EH (cell line): Measurements from ENCODE around the gene CFAP251.
"Not testable (repeated sequence)": the region's sequence is repeated elsewhere in the genome, so short reads cannot be mapped to it uniquely, and the experiment has no call there.

Experiments
- DNase-seq: peaks from one replicate; pipeline ENCODE4 v3.0.0-alpha.2; 2015; ENCODE audit warnings: low read depth

The CFAP251 gene, protein sequence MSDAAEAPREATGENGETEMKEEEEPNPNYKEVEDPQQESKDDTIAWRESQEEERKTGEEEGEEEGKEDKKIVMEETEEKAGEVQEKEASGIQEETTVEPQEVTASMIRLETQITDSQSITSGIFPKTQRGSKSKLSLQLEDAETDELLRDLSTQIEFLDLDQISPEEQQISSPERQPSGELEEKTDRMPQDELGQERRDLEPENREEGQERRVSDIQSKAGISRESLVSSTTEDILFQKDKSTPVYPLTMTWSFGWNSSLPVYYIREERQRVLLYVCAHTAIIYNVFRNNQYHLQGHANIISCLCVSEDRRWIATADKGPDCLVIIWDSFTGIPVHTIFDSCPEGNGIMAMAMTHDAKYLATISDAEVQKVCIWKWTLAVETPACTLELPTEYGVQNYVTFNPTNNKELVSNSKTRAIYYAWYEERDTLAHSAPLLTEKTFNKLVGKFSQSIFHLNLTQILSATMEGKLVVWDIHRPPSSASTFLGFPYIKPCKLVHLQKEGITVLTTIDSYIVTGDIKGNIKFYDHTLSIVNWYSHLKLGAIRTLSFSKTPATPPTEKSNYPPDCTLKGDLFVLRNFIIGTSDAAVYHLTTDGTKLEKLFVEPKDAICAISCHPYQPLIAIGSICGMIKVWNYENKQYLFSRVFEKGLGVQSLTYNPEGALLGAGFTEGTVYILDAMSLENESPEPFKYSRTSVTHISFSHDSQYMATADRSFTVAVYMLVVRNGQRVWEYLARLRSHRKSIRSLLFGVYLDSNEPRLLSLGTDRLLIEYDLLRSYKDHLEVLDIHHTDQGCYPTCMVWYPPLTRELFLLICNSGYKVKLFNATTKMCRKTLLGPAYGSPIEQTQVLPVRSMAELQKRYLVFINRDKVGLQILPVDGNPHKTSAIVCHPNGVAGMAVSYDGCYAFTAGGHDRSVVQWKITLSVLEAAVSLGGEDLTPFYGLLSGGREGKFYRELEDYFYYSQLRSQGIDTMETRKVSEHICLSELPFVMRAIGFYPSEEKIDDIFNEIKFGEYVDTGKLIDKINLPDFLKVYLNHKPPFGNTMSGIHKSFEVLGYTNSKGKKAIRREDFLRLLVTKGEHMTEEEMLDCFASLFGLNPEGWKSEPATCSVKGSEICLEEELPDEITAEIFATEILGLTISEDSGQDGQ

DNA sequence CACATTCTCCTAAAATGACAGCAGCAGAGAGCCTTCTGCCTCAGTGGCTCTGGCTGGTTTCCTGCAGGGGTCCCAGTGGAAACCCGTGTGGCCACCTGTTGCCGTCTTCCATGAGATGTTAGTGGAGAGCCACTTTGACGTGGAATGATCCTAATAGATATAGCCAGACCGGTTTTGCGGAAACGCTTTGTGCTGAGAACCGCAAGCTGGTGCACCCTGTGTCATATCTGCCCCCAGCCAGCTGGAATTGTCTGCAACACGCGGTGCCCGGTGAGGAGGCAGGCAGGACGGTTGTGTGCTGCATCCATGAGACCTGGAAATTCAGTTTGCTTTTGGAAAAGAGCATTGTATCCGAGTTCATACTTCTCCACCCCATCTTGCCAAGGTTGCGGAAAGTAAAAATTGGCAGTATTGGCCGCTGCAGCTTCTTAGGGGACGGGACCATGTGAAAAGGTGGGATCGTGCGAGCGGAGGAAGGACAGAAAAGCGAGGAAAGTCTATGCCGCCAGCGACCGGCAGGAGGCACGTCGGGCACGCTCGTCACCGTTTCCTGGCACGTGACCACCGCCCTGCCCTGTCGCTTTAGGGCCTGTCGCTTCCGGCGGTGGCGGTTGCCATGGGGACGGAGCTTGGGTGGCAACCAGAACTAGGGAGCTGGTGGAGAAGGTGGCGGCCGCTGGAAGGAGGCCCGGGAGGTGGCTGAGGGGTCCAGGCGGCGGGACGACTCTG lies at the start of gene CFAP251:
Gene CFAP251, plus strand, starts transcription at position 643 of the 729 bp plus-strand sequence. CDS start 2,714 bp downstream, outside the sequence.
- peak; percentile 85 for DNase-seq

DNA sequence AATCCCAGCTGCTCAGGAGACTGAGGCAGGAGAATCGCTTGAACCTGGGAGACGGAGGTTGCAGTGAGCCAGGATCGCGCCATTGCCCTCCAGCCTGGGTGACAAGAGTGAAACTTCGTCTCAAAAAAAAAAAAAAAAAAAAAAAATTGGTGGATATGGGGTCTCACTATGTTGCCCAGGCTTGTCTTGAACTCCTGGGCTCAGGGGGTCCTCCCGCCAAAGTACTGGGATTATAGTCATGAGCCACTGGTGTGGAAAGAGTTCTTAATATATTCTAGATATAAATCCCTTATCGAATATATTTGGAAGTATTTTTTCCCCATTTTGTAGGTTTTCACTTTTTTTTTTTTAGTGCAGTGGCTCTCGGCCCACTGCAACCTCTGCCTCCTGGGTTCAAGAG lies 49.2 kb upstream of the CFAP251 start:
- not testable (repeated sequence) for DNase-seq

DNA sequence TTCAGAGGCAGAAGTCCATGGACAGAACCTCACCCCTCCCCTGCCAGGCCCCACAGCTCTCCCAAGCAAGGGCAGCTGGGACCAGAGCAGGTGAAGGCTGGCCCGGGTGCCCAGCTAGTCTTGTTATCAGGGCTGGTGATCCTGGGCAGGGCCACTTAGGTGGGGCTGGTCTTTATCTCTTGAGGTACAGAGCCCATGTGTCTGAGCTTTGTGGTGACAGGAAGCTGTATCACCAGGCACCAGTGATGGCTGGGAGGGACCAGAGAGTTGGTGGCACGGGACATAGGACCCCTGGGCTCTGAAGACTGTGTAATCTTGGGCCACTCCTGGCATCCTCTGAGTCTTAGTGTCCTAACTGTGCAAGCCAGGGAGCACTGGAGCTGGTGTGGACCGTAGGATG lies 46.9 kb upstream of the CFAP251 start:
- no peak for DNase-seq

DNA sequence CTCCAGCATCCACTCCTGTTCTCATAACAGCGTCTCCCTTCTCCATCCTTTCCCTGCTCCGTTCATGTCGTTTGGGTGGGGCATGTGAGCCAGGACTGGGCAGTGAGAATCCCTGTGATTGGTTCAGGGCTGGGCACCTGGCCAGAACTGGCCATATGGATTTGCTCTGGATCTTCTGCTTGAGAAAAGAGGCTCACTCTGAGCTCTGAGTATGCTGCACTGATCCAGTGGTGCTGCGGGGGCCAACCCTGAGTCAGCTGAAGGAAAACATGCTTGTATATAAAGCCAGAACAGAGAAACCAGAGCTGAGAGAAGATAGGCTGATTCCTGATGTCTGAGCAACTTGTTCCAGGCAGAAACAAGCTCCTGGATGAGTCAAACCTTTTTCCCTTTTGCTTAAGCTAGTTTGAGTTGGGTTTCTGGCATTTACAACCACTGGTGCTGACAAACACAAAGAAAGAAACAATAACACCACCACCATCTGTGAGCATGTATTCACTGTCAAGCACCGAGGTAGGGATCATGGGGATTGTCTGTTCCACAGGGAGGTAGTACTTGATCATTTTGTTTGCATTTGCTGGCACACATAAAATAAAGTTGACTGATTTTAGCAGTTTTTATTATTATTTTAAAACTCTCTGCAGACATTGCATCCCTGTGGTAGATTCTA lies 45.7 kb upstream of the CFAP251 start:
- peak; percentile 92 for DNase-seq

DNA sequence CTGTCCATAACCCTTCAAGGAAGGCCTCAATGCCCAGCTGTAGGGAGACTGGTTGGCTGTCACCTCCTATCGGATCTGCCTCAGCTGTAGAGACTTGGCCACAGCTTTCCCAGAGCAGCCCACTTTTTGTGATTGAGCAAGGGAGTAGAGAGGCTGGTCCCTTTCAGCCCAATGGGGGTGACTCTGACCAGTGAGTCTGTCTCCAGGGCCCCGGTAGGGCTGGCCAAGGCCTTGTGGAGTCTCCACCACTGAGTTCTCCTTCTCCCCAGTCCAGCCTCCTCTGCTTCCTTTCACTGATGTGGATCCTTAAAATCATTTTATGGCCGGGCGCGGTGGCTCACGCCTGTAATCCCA lies 45.2 kb upstream of the CFAP251 start:
- no peak for DNase-seq

DNA sequence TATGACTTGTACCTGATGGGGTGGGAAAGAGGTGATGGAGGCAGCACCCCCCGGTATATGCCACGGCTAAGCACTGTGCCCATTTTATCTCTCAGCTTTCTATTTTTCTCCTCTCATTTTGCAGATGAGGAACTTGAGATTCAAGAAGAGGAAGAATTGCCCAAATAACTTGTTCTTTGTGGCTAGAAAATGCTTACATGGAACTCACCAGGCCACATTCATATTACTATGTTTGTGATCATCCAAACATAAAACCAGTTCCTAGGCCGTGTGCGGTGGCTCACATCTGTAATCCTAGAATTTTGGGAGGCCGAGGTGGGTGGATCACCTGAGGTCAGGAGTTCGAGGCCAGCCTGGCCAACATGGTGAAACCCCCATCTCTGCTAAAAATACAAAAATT lies 44.3 kb upstream of the CFAP251 start:
- DNase-seq: no peak

- no peak for DNase-seq
Measured at GRCh38 chr12:121875582-121875981, 42.8 kb upstream of the CFAP251 start.

DNA sequence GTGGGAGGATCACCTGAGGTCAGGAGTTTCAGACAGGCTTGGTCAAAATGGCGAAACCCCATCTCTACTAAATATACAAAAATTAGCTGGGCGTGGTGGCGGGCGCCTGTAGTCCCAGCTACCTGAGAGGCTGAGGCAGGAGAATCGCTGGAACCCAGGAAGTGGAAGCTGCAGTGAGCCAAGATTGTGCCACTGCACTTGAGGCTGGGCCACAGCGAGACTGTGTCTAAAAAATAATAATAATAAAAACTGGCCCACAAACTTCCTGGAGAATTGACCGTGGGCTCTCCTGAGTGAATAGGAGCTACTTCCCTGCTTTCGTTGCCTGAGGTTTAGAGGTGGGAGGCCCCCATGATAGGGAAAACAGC lies 42.3 kb upstream of the CFAP251 start:
- not testable (repeated sequence) for DNase-seq

GRCh38 chr12:121883315-121883660 lies 35.1 kb upstream of the CFAP251 start:
- no peak for DNase-seq

- DNase-seq: peak; percentile 57
Measured at GRCh38 chr12:121885129-121885528, 33.3 kb upstream of the CFAP251 start.

DNA sequence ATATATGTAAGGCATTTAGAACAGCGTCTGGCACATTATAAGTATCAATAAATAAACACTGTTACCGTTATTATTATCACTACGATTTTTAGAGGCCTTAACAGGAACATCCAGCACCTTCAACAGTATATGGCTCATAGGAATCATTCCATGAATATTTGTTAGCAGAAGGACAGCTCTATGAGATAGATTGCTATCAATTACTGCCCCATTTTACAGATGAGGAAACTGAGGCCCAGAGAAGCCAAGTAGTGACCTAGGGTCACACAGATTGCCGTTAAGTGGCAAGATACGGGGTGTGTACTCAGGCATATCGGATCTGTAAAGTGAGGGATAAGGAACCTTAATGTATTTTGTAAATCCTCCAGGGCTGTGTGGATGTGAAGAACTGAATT lies 30.3 kb upstream of the CFAP251 start:
- no peak for DNase-seq

DNA sequence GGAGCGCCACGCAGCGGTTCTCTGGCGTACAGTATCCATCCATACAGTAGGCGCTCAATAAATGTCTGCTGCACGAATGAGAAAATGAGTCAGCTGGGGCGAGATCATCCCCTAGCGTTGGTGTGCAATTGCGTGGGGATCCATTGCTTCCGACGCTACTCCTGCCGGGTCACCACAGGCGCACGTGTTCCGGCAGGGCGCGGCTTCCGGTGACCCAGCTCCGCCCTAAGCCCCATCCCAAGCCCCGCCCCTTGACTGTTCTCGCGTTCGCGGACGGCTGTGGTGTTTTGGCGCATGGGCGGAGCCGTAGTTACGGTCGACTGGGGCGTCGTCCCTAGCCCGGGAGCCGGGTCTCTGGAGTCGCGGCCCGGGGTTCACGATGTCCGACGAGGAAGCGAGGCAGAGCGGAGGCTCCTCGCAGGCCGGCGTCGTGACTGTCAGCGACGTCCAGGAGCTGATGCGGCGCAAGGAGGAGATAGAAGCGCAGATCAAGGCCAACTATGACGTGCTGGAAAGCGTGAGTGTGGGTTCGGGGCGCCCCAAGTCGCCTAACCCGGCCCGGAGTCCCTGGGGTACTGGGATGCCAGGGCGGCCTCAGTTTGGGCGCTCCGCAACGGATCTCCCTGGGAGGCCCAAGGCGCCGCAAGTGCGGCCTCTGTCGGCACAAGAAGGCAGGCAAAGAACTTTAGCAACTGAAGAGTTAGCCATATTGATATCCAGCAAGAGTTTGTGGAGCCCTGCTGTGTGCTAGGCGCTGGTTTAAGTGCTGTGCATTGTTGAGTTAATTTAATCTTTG lies 29.7 kb upstream of the CFAP251 start, which contains the start of gene PSMD9:
Gene PSMD9, plus strand, starts transcription at position 313 of the 796 bp plus-strand sequence. Its CDS starts 67 bp downstream, at position 380.
- DNase-seq: peak; percentile 97

DNA sequence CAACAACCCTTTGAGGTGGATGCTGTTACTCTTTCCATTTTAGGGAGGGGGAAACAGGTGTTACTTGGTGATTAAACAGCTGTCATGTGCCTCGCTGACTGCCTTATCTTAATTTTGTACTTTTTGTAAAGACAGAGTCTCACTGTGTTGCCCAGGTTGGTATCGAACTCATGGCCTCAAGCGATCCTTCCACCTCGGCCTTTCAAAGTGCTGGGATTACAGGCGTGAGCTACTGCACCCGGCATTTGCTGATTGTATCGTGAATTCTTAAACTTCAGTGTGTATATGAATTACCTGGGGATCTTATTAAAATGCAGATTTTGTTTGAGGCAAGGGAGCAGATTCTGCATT lies 29.1 kb upstream of the CFAP251 start:
- DNase-seq: no peak

DNA sequence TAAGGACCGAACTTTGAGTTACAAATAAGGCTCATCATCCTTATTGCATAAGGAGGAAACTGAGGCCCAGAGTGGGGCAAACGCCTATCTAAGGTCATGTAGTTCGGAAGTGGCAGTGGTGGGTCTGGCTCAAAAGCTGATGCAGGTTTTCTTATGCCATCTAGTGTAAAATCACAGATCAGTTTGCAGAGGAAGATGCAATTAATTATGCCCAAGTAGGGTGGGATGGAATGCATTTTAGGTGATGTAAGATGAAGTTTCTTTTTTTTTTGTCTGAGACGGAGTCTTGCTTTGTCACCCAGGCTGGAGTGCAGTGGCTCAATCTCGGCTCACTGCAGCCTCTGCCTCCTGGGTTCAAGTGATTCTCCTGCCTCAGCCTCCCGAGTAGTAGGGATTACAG lies 28.7 kb upstream of the CFAP251 start:
- DNase-seq: peak; percentile 63

DNA sequence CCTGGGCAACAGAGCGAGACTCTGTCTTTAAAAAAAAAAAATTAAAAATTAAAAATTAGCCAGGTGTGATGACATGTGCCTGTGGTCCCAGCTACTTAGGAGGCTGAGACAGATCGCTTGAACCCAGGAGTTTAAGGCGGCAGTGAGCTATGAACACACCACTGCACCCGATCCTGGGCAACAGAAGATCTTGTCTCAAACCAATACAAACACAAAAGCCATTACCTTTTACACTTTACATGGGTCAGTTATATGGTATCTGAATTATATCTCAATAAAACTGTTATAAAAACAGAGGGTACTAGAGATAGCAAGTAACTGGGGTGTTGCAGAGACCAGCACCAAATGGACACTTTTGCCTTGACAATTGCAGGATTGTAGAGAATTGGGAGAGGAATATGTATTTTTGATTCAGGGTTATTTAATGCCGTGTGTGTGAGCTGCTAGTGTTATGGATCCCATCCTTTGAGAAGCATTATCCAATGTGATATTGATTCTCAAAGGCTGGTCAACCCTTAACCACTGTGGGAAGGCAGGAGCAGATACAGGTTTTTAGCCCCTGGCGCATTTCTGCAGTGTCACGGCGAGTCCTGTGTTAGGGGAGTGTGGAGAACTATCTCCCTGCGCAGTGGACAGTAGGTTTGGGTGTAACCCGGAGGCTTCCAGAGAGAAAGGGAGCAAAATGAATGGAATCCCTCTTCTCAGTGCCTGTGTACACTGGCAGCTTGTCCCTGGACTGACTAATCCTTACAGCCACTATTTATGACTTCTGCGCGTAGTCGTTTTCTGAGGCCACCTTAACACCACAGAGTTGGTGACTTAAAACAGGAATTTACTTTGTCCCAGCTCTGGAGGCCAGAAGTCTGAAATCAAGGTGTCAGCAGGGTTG lies 25.5 kb upstream of the CFAP251 start:
- no peak for DNase-seq

- DNase-seq: peak; percentile 76
Measured at GRCh38 chr12:121893961-121894460, 24.4 kb upstream of the CFAP251 start.

GRCh38 chr12:121894633-121895032 lies 23.8 kb upstream of the CFAP251 start:
- peak; percentile 48 for DNase-seq

DNA sequence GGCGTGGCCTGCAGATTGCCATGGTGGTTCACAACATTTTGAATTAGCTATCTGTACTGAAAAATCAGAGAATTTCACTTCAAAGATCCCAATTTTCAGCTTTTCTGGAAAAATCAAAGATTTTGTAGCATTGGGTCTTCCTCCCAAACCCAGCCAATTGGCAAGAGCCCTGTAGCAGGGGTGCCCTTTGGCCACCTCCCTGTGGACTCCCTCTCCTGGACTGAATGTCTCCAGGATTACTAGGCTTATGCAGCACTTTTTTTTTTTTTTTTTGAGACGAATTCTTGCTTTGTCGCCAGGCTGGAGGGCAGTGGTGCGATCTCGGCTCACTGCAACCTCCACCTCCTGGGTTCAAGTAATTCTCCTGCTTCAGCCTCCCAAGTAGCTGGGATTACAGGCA lies 20.1 kb upstream of the CFAP251 start:
- DNase-seq: no peak

DNA sequence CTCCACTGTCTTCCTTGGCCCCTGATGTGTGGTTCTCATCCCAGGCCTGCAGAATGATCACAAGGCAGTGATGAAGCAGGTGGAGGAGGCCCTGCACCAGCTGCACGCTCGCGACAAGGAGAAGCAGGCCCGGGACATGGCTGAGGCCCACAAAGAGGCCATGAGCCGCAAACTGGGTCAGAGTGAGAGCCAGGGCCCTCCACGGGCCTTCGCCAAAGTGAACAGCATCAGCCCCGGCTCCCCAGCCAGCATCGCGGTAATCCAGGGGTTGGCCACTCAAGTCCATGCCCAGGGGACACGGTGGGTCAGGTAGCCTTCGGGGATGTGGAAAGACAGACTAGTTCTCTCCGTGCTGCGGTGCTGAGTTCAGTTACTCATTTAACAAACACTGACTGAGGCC lies 18.8 kb upstream of the CFAP251 start:
- DNase-seq: no peak
